GM19438 (cell line): ENCODE results near the gene UBE2Z.

Experiments
- ATAC-seq: cut with Tn5 transposase; IDR thresholded peaks from one replicate; pipeline ENCODE4 v1.9.1; 2021; ENCODE audit warnings: low read depth; ENCODE audit not compliant: unreplicated experiment

Gene UBE2Z

DNA sequence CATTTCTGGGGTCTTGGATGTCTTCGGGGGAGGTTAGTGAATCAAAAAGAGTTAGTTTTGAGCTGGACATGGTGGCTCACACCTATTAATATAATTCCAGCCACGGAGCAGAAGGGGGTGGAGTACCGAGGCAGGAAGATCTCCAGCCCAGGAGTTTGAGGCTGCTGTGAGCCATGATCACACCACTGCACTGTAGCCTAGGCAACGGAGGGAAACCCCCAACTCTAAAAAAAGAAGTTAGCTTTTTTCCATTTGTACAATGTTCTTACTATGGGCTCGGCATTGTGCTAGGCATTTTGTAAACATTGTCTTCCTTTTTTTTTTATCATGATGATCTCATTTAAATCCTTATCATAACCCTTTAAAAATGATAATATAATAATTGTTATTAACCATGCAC lies 44.7 kb downstream of the UBE2Z start:
- ATAC-seq, result no peak

DNA sequence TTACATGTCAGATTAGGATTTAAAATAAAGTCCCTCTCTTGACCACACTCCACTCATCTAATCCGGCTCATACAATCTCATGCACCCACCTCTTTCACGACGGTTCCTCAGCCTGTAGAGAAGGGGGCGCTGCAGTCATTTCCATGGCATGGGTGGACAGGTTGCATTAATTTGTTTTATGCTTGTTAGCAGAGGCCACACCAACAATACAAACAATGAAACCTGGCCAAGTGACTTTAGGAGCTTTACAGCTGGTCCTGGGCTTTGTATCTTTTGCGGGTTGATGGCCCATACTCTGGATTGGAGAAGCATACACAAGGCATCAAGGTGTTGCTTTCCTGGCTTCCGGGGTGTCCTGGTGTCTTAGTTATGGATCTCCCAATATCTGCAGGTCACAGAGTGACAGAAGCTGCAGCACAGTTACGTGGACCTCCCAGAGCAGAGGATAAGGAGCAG lies 46.1 kb downstream of the UBE2Z start:
- ATAC-seq, result no peak

DNA sequence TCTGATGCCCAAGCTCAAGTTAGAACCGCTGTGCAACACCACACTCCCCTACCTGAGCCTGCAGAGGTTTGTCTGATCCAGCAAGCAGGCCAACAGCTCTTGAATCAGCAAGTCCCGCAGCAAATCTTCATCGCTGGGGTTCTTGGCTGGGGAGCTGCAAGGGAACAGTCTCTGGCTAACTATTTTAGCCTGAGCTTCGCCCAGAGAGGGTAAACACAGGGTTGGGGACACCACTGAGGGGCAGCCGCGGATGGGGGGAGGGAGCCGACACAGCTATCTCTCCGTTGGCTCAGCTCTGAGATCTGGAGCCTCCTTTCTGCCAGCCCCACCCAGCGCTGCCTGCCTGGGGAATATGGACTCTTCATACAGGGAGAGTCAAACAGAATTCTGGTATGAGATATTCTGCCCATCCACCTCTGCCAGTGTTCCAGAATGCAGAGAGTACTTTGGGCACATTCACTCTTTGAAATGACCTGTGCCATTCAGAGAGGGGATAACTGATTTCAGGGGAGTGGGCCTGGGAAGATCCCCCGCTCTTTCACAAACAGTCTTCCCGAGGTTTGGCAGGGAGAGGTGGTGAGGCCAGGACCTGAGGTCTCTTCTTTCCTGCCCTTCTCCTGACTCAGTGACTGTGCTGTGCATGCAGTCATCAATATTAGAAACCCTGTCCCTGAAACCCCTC lies 52.8 kb downstream of the UBE2Z start:
- no peak for ATAC-seq

DNA sequence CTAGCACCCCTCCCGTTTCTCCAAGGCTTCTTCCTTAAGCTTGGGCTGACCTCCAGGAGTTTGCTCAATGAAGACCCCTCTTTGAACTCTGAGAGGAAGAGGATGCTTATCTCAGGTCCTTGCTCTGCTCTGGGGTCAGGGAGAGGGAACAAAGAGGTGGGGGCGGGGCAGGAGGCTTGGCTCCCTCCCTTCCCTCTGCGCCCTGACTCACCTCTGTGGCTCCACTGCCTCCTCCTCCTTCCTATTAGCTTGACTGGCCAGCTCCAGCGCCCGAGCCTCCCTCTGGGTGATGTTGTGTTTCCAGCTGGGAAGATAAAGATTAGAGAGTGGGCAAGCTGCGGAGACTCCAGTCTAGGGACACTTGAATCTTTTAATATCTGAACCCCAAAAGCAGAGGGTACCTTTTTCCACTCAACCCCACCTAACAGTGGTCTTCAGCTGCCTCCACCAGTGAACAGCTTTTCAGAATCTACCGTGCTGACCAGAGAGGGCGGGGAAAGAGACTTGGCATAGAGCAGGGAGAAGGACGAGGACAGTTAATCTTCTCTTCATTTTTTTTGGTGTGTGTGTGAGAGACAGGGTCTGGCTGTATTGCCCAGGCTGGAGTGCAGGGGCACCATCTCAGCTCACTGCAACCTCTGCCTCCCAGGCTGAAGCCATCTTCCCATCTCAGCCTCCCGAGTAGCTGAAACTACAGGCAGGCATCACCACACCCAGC lies 53.5 kb downstream of the UBE2Z start:
- ATAC-seq, result no peak

DNA sequence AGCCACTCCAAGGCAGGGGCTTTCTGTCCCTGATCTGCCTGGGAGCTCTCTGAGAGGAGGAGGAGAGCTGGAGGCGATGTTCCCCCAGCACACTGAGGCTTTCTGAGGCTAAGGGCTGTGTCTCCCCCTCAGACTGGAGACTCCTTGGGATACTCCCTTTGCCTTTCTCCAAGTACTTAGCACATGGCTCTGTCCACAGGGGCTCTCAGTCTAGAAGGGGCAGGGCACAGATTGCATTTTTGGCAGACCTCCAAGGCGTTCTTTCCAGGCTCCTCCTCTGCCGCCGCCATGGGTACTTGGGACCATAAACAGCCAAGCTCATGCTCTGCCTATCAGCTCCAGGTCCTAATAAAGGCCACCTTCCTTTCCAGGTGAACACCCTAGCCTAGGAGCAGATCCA lies 62.0 kb downstream of the UBE2Z start:
- ATAC-seq, result no peak

DNA sequence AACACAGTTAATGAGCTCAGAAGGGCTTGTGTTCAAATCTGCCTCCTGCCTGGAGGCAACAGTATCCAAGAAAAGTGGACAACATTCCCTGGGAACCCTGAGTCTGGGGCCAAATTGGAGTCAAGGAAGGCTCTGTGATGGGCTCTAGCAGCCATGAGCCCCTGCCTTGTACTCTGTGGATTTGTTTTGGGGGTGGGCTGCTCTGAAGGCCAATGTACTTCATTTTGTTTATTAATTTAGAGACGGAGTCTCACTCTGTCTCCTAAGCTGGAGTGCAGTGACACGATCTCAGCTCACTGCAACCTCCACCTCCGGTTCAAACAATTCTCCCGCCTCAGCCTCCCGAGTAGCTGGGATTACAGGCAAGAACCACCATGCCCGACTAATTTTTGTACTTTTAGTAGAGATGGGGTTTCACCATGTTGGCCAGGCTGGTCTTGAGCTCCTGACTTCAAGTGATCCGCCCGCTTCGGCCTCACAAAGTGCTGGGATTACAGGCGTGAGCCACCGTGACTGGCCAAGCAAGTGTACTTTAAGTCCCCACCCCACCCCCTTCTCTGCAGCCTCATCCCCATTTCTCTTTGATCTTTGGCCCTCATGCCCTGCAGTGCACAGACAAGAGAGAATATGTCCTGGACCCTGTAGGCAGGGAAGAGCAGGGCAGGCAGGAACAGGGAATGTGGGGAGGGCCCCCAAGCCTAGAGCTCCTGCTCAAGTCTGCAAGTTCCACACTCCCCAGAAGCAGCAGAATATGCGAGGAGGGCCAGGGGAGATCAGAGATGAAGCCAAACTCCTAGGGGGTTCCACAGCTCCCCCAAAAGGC lies 62.9 kb downstream of the UBE2Z start:
- no peak for ATAC-seq

DNA sequence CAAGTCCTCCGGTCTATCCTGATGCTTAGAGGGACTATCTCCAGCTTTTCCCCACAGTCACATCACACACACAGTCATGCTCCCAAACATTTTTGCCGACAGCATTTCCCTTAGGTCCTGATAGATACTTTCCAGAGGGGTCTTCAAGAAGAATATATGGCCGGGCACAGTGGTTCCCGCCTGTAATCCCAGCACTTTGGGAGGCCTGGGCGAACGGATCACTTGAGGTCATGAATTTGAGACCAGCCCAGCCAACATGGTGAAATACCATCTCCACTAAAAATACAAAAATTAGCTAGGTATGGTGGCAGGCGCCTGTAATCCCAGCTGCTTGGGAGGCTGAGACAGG lies 64.5 kb downstream of the UBE2Z start:
- no peak for ATAC-seq

DNA sequence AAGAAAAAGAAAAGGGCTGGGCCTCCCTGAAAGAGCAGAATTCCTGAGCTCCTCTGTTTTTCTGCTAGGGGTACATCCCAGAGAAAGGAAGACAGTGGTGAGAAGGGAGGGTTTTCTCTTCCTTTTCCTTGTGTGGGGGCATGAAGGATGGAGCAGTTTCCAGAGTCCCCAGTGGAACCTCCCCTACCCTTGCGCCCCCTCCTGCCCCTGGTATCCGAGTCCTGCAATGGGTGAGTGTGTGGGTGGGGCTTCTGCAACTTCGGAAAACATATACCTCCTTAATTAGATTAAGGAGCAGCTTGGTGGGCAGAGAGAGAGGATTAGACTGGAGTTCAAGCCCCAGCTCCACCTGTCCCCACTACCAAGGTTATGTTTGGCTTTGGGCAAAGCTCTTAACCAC lies 65.6 kb downstream of the UBE2Z start:
- no peak for ATAC-seq
